HEK293 (cell line): Measurements from ENCODE around the gene BDKRB2.

Source experiments
- CTCF ChIP-seq: fragments of 450-650 bp; formaldehyde crosslinking; IDR thresholded peaks from 2 replicates; pipeline ENCODE4 v1.5.1; 2016; ENCODE audit warnings: missing biosample characterization, missing genetic modification characterization
- HOXA7 ChIP-seq: sonication (generic); formaldehyde crosslinking; IDR thresholded peaks from 2 replicates; pipeline ENCODE4 v1.8.1; 2022; ENCODE audit warnings: missing genetic modification reagents, borderline replicate concordance
- MEIS1 ChIP-seq: sonication (generic); formaldehyde crosslinking; IDR thresholded peaks from 2 replicates; pipeline ENCODE4 v1.8.1; 2022; ENCODE audit warnings: missing genetic modification reagents, mild to moderate bottlenecking, borderline replicate concordance
- ZBTB8A ChIP-seq: fragments of 450-650 bp; formaldehyde crosslinking; IDR thresholded peaks from 2 replicates; pipeline ENCODE4 v1.5.1; 2016; ENCODE audit warnings: missing biosample characterization, missing genetic modification characterization
- ZNF324 ChIP-seq: fragments of 450-650 bp; formaldehyde crosslinking; IDR thresholded peaks from 2 replicates; pipeline ENCODE4 v1.5.1; 2016; ENCODE audit warnings: missing biosample characterization, missing genetic modification characterization
- ZNF350 ChIP-seq: fragments of 450-650 bp; formaldehyde crosslinking; IDR thresholded peaks from 2 replicates; pipeline ENCODE4 v1.5.0; 2017; ENCODE audit warnings: missing biosample characterization, mild to moderate bottlenecking, missing genetic modification characterization
- ZNF777 ChIP-seq: fragments of 450-650 bp; formaldehyde crosslinking; IDR thresholded peaks from 2 replicates; pipeline ENCODE4 v1.5.1; 2017; ENCODE audit warnings: missing biosample characterization, missing genetic modification characterization, borderline replicate concordance

GRCh38 chr14:96167224-96168148 is 37.2 kb upstream of the BDKRB2 start:
- no peak for TF ChIP-seq HOXA7 (CRISPR knock-in tag)
- no peak for TF ChIP-seq CTCF
- TF ChIP-seq ZNF324 (tag by site-specific recombination) = no peak
- no peak for TF ChIP-seq ZNF777 (tag by site-specific recombination)
- TF ChIP-seq ZNF350 (tag by site-specific recombination) = no peak
- no peak for TF ChIP-seq MEIS1 (CRISPR knock-in tag)
- TF ChIP-seq ZBTB8A (tag by site-specific recombination) = no peak
